Effector CD8-positive, alpha-beta T cell (primary cell): ENCODE results near the gene C1QA.
"Not testable (repeated sequence)": the region's sequence is repeated elsewhere in the genome, so short reads cannot be mapped to it uniquely, and the experiment has no call there.

Experiments
- DNase-seq: peaks from one replicate; lab custom pipeline; 2025; lab: John Stamatoyannopoulos, UW

Gene C1QA

GRCh38 chr1:22673486-22674409 lies 37.3 kb downstream of the C1QA start:
- DNase-seq: no peak

DNA sequence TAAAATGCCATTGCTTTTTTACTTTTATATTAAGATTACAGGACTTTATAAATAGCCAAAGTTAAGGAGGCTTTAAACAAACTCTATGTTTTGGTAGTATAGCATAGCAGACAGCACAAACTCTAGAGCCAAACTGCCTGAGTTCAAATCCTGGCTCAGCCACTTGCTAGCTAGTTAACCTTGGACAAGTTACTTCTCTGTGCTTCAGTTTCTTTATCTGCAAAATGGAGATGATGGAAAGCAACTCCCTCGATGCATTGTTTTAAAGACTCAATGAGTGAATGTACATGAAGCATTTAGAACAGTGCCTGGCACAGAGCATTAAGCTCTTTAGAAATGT lies 38.0 kb downstream of the C1QA start:
- no peak for DNase-seq

GRCh38 chr1:22676151-22676550 lies 39.7 kb downstream of the C1QA start:
- not testable (repeated sequence) for DNase-seq

DNA sequence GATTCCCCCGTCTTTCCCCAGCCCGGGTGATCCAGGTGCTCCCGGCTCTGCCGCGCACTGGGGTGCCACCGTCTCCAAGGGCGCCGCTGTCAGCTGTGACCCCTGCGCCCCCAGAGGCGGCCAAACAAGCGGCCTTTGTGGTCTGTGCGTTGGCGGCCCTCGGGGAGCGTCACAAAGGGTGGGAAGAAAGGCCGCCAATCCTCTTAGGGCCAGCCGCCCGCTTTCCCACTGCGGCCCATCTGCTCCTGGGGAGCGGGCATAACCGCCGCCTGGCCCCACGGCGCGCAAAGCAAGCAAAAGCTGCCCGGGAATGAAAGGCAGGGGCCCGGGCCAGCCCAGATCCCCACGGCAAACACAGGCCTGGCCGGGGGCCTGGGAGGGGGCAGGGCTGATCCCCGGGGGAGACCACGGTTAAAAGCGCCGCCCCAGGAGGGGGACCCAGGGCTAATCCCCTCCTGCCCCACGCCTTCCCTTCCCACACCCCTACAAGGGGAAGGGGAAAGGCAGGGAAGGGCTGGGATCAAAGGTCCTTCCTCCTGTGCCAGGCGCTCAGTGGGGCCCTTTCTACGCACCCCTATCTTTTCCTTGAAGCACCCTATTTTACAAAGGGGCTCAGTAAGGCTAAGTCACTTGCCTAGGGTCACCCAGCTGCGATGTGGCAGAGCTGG lies 40.6 kb downstream of the C1QA start:
- no peak for DNase-seq

DNA sequence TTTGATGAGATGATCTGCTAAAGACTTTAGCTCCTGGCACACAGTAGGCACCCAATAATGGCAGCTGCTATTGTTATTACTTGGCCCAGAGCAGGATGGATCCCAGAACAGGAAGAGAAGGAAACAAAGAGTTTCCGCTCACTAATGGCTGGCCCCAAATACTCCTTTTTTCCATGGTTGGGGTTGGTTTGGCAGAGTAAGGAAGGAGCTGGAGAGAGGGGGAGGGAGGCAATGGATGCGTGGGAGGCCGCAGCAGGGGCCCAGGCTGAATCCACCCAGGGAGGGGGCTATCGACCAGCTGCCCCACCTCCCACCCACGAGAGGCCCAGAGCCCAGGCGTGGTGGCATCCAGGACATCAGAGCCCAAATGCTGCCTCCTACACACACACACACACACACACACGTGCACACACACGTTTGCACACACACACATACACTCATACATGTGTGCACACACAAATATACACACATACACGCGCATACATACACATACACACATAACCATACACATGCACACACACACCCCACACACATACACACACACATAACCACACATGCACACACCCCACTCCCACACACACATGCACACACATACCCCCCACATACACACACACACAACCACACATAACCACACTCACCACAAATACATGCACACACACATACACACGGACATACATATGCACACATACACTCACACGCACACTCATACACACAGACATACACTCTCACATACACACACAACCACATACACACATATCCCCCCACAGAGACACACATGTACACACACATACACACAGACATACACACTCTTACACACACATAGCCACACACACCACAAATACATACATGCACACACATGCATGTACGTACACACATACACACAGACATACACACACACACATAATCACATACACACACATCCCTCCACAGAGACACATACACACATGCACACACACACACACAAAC lies 41.8 kb downstream of the C1QA start:
- no peak for DNase-seq

DNA sequence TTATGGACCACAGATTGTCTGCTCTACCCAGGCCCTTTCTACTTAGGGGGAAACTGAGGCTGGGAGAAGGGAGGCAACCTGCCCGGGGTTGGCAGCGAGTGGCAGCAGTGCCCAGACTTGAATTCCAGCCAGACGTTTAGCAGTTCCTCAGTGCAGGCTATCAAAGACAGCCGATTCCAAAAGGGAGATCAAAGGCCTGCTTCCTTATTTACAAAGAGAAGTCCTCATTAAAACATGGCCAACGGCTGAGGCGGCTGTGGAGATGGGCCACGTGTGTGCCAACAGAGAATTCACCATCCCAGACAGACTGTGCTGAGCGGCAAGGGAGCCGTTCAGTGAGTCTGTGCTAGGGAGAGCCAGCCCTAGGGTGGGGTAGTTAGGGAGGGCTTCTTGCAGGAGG lies 44.3 kb downstream of the C1QA start:
- no peak for DNase-seq

DNA sequence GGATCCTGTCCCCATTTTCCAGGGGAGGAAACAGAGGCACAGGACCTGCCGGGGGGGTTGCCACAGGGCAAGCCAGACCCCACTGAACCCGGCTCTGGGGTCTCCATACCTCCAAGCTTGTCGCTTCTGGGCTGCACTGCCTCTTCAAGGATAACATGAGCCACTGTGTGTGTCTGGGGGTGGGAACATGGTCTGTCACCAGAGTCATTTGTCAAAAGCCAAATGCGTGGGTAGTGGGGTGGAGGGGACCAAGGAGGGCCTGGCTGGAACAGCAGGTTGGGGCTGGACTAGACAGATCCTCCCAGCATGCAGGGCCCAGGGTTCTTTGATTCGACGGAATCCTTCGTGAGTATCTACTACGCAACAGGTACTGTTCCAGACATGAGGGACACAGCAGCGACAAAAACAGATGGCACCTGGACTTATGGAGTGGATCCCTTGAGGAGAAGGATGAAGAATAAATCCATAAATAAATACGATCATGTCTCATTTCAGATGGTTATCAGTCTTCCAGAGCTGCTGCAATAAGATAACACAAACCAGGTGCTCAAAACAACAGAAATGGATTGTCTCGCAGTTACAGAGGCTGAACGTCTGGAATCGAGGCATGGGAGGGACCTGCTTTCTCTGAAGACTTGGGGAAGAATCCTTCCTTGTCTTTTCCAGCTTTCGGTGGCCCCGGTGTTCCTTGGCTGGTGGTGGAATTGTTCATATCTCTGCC lies 45.3 kb downstream of the C1QA start:
- DNase-seq: no peak

GRCh38 chr1:22683547-22683946 lies 47.1 kb downstream of the C1QA start:
- DNase-seq: no peak

- no peak for DNase-seq
Measured at GRCh38 chr1:22685591-22686059, 49.2 kb downstream of the C1QA start.

GRCh38 chr1:22687191-22687590 lies 50.8 kb downstream of the C1QA start:
- no peak for DNase-seq

- DNase-seq: no peak
Measured at GRCh38 chr1:22688466-22688865, 52.0 kb downstream of the C1QA start.
